Immature natural killer cell (primary cell): Measurements from ENCODE around the gene CADM1. TPM values are rescaled to one million over a fixed set of nuclear protein-coding genes. Genes with fewer than 3 reads are reported as not detected.

Experiments
- DNase-seq, 3 donors: peaks; one replicate each; pipeline ENCODE4 v3.0.0; 2022; ENCODE audit warnings: mixed read lengths in 1 of 3
- H3K27ac Mint-ChIP-seq, 6 donors: one replicate each; pipeline ENCODE4 v1.8.0; 2020; ENCODE audit warnings: mixed read lengths in 6 of 6, mild to moderate bottlenecking in 5 of 6, inconsistent platforms in 4 of 6, moderate library complexity in 3 of 6
- H3K27me3 Mint-ChIP-seq, 3 donors: one replicate each; pipeline ENCODE4 v1.8.0; 2020 to 2021; ENCODE audit warnings: low read depth in 3 of 3, mild to moderate bottlenecking in 3 of 3, mixed read lengths in 3 of 3, moderate library complexity in 3 of 3, inconsistent platforms in 1 of 3
- H3K36me3 Mint-ChIP-seq, 3 donors: one replicate each; pipeline ENCODE4 v1.8.0; 2020; ENCODE audit warnings: mixed read lengths in 3 of 3, inconsistent platforms in 2 of 3, mild to moderate bottlenecking in 2 of 3
- H3K4me1 Mint-ChIP-seq, 2 donors: one replicate each; pipeline ENCODE4 v1.8.0; 2020; ENCODE audit warnings: inconsistent platforms in 2 of 2, mild to moderate bottlenecking in 2 of 2, mixed read lengths in 2 of 2, moderate library complexity in 1 of 2
- H3K4me3 Mint-ChIP-seq, 5 donors: one replicate each; pipeline ENCODE4 v1.8.0; 2020; ENCODE audit warnings: mild to moderate bottlenecking in 5 of 5, mixed read lengths in 5 of 5, inconsistent platforms in 3 of 5, moderate library complexity in 3 of 5
- H3K9me3 Mint-ChIP-seq, 6 donors: one replicate each; pipeline ENCODE4 v1.8.0; 2020; ENCODE audit warnings: mild to moderate bottlenecking in 6 of 6, mixed read lengths in 6 of 6, inconsistent platforms in 4 of 6, moderate library complexity in 3 of 6
- polyA plus RNA-seq, 3 donors: library from polyadenylated mRNA; unstranded; fragments of 300-500 nt; fragmentation: Illumina TruSeq; gene quantifications; one replicate each; pipeline ENCODE4 v1.2.3, GENCODE V29; 2021

The CADM1 gene
- polyA plus RNA-seq, 3 donors from 2014 or later, result 1.0 to 2.4 (median 1.1) TPM

DNA sequence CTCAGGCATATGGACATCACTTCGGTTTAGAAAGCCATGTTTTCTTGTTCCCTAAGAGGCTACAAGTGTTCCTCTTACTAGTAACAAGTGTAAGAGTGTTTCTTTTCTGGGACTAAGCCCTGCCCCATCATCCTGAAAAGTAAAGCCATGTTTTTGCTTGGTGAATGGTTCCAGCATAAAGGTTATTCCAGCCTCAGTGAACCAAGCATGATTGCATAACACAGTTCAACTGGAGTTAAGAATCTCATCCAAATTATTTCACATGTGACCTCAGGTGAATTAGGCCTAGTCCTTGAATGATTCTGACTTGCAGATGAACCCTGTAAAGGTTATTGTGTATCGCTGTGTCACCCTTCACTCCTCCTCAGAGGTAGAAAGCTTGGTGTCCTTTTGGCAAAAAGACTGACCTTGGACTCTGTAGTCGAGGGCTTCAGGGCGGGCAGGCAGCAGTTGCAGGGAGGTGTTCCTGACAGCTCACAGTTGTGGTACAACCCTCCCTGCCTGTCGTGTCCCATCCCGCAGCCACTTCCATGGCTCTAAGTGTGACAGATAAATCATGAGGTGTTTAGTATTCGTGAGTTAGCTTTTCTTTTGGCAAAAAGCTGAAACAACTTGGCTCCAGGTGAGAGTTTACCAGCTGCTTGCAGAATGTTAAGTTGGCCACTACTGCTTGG lies 321.8 kb downstream of the CADM1 start:
- DNase-seq, result no peak
- Mint-ChIP-seq H3K4me3 (no peak overlapping the region), H3K27ac (no peak overlapping the region), H3K27me3 (peaks cover 0 to 6% (median 0%) of the 10 kb centered on the region in 3 donors), H3K4me1 (no peaks in the 10 kb centered on the region), H3K36me3 (no peaks in the 10 kb centered on the region), H3K9me3 (peaks cover 0 to 5% (median 0%) of the 10 kb centered on the region in 6 donors)

DNA sequence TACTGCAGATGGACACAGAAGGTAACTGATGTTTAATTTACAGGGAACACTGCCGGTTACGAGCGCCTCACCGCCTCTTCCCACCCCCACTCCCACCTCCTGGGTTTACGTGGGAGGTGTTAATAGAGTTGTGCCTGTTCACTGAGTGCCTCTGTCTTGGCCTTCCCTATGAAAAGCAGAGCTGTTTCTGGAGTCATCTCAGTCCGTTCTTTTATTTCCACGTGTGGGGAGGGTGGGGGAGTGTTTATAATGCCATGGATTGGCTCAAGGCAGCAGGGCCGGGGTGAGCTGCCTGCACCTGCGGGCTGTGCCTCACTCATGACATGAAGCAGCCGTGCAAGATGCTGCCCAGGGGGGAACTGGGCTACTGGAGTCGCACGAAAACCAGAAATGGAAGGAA lies 322.7 kb downstream of the CADM1 start:
- Mint-ChIP-seq H3K27ac (no peak overlapping the region), H3K4me1 (no peaks in the 10 kb centered on the region), H3K27me3 (peaks cover 0 to 5% (median 0%) of the 10 kb centered on the region in 3 donors), H3K4me3 (no peak overlapping the region), H3K36me3 (no peaks in the 10 kb centered on the region), H3K9me3 (peaks cover 0 to 2% (median 0%) of the 10 kb centered on the region in 6 donors)
- DNase-seq, result no peak

GRCh38 chr11:115180272-115180671 lies 323.9 kb downstream of the CADM1 start:
- DNase-seq, result no peak
- Mint-ChIP-seq H3K9me3 (peaks cover 0 to 2% (median 0%) of the 10 kb centered on the region in 6 donors), H3K4me3 (no peak overlapping the region), H3K36me3 (no peaks in the 10 kb centered on the region), H3K4me1 (no peaks in the 10 kb centered on the region), H3K27me3 (peaks cover 0 to 5% (median 0%) of the 10 kb centered on the region in 3 donors), H3K27ac (no peak overlapping the region)

DNA sequence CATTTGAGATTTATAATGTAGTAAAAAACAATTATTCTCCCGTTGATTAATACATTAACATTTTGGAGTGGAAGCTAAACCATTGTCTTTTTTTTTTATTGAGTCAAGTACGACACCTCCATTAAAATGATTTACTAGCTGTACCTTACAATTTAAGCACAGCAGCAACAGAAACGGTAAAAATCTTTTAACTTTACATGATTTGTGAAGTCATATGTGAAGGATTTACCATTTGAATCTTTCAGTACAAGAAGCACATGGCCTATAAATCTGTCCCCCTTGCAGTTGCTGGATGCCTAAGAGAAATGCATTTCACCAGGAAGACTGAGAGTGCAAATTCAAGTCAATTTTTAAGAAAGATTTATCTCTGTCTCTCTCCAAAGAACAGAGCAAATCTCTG lies 324.6 kb downstream of the CADM1 start:
- peaks cover 0 to 5% (median 0%) of the 10 kb centered on the region in 3 donors for H3K27me3 Mint-ChIP-seq
- H3K4me1 Mint-ChIP-seq, result no peaks in the 10 kb centered on the region
- peaks cover 0 to 2% (median 0%) of the 10 kb centered on the region in 6 donors for H3K9me3 Mint-ChIP-seq
- H3K27ac Mint-ChIP-seq, result no peak overlapping the region
- no peaks in the 10 kb centered on the region for H3K36me3 Mint-ChIP-seq
- H3K4me3 Mint-ChIP-seq, result no peak overlapping the region
- DNase-seq, result no peak

GRCh38 chr11:115178705-115179104 lies 325.5 kb downstream of the CADM1 start:
- Mint-ChIP-seq H3K4me3 (no peak overlapping the region), H3K27ac (no peak overlapping the region), H3K9me3 (peaks cover 0 to 2% (median 0%) of the 10 kb centered on the region in 6 donors), H3K27me3 (peaks cover 0 to 5% (median 0%) of the 10 kb centered on the region in 3 donors), H3K4me1 (no peaks in the 10 kb centered on the region), H3K36me3 (no peaks in the 10 kb centered on the region)
- DNase-seq, result no peak

- Mint-ChIP-seq H3K9me3 (peaks cover 0 to 2% (median 0%) of the 10 kb centered on the region in 6 donors), H3K4me3 (no peak overlapping the region), H3K4me1 (no peaks in the 10 kb centered on the region), H3K27me3 (peaks cover 0 to 3% (median 3%) of the 10 kb centered on the region in 3 donors), H3K36me3 (no peaks in the 10 kb centered on the region), H3K27ac (no peak overlapping the region)
- DNase-seq, result no peak
Observed at GRCh38 chr11:115173136-115173535, 331.1 kb downstream of the CADM1 start.

GRCh38 chr11:115170133-115170815 lies 333.9 kb downstream of the CADM1 start:
- Mint-ChIP-seq H3K27me3 (peaks cover 3 to 6% (median 3%) of the 10 kb centered on the region in 3 donors), H3K36me3 (no peaks in the 10 kb centered on the region), H3K9me3 (no peaks in the 10 kb centered on the region), H3K4me3 (no peak overlapping the region), H3K4me1 (no peaks in the 10 kb centered on the region), H3K27ac (peak overlapping the region in 1 of 6 donors; percentile 1)
- DNase-seq, result peak in 1 of 3 donors; percentile 50

DNA sequence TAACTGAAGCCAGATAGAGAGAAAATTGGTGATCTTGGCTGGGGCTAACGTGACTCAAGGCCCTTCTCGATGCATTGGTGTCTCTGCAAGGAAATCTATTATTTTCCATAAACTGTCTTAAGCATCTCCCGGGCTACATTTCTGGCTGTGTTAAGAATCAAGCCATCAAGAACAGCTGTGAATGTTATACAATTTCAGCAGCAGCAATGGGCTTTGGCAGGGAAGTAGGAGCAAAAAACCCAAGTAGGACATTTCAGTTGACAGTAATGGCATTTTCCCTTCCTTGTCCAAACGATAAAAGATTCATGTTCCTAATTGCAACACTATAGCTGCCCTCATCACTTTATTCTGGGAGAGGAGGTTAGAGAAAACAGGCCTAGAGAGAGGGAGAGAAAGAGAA lies 335.0 kb downstream of the CADM1 start:
- Mint-ChIP-seq H3K4me3 (no peak overlapping the region), H3K27ac (no peak overlapping the region), H3K9me3 (no peaks in the 10 kb centered on the region), H3K36me3 (no peaks in the 10 kb centered on the region), H3K27me3 (peaks cover 3 to 8% (median 5%) of the 10 kb centered on the region in 3 donors), H3K4me1 (no peaks in the 10 kb centered on the region)
- DNase-seq, result no peak

- Mint-ChIP-seq H3K36me3 (no peaks in the 10 kb centered on the region), H3K27me3 (peaks cover 3 to 11% (median 5%) of the 10 kb centered on the region in 3 donors), H3K4me3 (no peak overlapping the region), H3K4me1 (no peaks in the 10 kb centered on the region), H3K27ac (no peak overlapping the region), H3K9me3 (no peaks in the 10 kb centered on the region)
- no peak for DNase-seq
Observed at GRCh38 chr11:115168686-115169085, 335.5 kb downstream of the CADM1 start.

DNA sequence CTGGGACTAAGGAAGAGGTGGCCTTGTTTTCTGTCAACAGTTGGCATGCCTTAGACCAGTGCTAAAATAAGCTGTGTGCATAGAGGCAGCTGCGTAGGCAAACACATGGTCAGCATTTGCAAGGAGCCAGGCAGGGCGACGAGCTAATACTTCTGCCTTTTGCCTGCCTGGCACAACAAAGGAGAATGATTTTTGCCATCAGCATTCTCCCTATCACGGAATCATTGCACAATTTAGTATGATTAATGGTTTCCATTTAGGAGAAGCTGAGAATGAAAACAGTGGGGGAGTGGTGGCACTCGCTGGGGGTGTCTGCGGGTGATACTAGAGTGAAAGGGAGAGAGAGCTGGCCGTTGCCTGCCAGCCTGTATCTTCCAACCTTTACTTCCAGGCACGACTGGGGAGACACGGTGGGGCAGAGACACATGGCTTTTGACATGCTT lies 336.0 kb downstream of the CADM1 start:
- H3K27ac Mint-ChIP-seq, result no peak overlapping the region
- no peak for DNase-seq
- peaks cover 3 to 12% (median 5%) of the 10 kb centered on the region in 3 donors for H3K27me3 Mint-ChIP-seq
- no peaks in the 10 kb centered on the region for H3K4me1 Mint-ChIP-seq
- H3K36me3 Mint-ChIP-seq, result no peaks in the 10 kb centered on the region
- H3K9me3 Mint-ChIP-seq, result no peaks in the 10 kb centered on the region
- no peak overlapping the region for H3K4me3 Mint-ChIP-seq

DNA sequence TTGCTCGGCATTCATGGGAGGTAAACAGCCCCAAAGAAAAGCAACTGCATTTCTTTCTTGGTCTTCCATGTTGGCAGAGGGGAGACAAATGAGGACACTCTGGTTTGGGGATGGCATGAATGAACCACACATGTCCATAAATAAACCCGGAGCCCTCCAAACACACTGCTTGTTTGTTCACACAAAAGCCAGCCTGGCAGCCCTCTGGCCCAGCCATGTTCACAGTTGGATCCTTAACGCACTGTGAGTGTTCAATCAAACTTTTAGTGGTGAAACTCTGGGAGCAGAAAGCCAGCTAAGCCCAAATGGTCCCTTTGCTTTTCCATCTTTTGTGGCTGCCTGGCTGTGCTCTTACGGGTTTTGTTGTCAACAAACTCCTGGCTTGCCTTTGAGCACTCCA lies 336.8 kb downstream of the CADM1 start:
- no peak overlapping the region for H3K27ac Mint-ChIP-seq
- H3K4me1 Mint-ChIP-seq, result no peaks in the 10 kb centered on the region
- H3K27me3 Mint-ChIP-seq, result peaks cover 5 to 12% (median 6%) of the 10 kb centered on the region in 3 donors
- peaks cover 0 to 2% (median 0%) of the 10 kb centered on the region in 6 donors for H3K9me3 Mint-ChIP-seq
- no peaks in the 10 kb centered on the region for H3K36me3 Mint-ChIP-seq
- DNase-seq, result no peak
- no peak overlapping the region for H3K4me3 Mint-ChIP-seq

DNA sequence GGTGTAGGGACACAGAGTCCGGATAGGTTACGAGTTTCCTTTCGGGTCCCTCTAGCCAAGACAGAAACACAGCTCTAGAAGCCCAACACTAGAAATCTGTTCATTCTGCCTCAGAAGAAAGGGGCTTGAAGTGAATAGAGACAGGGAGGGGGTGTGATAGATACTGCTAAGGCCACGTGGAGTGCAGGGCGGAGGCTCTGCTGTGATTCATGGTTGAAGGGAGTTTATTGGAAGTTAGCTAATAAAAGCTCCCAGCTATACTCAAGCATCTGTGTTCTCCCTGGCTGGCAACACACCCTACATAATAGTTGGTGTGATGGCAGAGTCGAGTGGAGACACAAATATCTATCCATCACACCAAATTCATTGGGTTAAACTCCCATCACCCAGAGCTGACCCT lies 337.4 kb downstream of the CADM1 start:
- H3K9me3 Mint-ChIP-seq, result peaks cover 0 to 2% (median 0%) of the 10 kb centered on the region in 6 donors
- no peak overlapping the region for H3K4me3 Mint-ChIP-seq
- no peaks in the 10 kb centered on the region for H3K4me1 Mint-ChIP-seq
- no peak overlapping the region for H3K27ac Mint-ChIP-seq
- no peak for DNase-seq
- no peaks in the 10 kb centered on the region for H3K36me3 Mint-ChIP-seq
- H3K27me3 Mint-ChIP-seq, result peaks cover 5 to 12% (median 6%) of the 10 kb centered on the region in 3 donors

DNA sequence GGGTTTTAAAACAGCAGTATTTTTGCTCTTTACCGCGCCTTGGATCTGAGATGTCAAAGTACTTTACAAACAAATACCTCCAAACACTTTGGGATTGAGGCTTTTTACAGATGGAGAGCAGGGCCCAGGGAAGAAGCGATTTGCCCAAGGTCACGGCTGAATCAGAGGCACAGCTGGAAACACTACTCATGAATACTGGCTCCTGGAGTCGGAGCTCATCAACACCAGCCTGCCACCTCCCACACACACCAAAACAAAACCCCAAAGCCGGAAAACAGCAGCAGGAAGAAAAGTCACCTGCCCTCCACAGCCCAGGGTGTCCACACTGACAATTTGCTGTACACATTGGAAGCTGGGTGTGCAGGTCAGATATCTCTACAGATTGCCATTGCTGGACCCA lies 339.4 kb downstream of the CADM1 start:
- H3K36me3 Mint-ChIP-seq, result no peaks in the 10 kb centered on the region
- peaks cover 0 to 2% (median 0%) of the 10 kb centered on the region in 6 donors for H3K9me3 Mint-ChIP-seq

GRCh38 chr11:115162919-115163318 lies 341.3 kb downstream of the CADM1 start:
- Mint-ChIP-seq H3K36me3 (no peaks in the 10 kb centered on the region), H3K9me3 (peaks cover 0 to 2% (median 0%) of the 10 kb centered on the region in 6 donors), H3K4me3 (no peak overlapping the region), H3K27ac (no peak overlapping the region), H3K27me3 (peaks cover 3 to 12% (median 5%) of the 10 kb centered on the region in 3 donors), H3K4me1 (no peaks in the 10 kb centered on the region)
- DNase-seq, result no peak

More for the DNA sequence above, 339.4 kb downstream of the CADM1 start:
- H3K27ac Mint-ChIP-seq, result no peak overlapping the region
- peaks cover 3 to 12% (median 8%) of the 10 kb centered on the region in 3 donors for H3K27me3 Mint-ChIP-seq
- H3K4me3 Mint-ChIP-seq, result no peak overlapping the region
- no peaks in the 10 kb centered on the region for H3K4me1 Mint-ChIP-seq
- no peak for DNase-seq
